GM12878 (cell line): Measurements from ENCODE around the gene MFSD11. TPM values are rescaled to one million over a fixed set of nuclear protein-coding genes. Genes with fewer than 3 reads are reported as not detected.
A peak's percentile ranks its signal among the peaks of the same experiment; 100 is the strongest.

Experiments
- BCL3 ChIP-seq: IDR thresholded peaks from 2 replicates; pipeline ENCODE4 v1.6.1; 2011; ENCODE audit warnings: borderline replicate concordance, low read depth, mild to moderate bottlenecking, moderate library complexity, low read length; ENCODE audit not compliant: insufficient read depth, poor library complexity, severe bottlenecking
- CTCF ChIP-seq, 3 experiments: IDR thresholded peaks in 2 of 3; conservative IDR thresholded peaks in 1 of 3; 2 replicates each; pipeline ENCODE4 v1.5.1; 2011; ENCODE audit warnings: low read depth in 3 of 3, low read length in 3 of 3, mild to moderate bottlenecking in 3 of 3, control low read depth in 2 of 3, moderate library complexity in 2 of 3, inconsistent platforms in 1 of 3, mixed read lengths in 1 of 3; ENCODE audit not compliant: control insufficient read depth in 2 of 3, insufficient read depth in 1 of 3; ENCODE audit errors: extremely low read depth in 1 of 3
- E4F1 ChIP-seq: fragments of 450-650 bp; IDR thresholded peaks from 2 replicates; pipeline ENCODE4 v1.6.1; 2018; ENCODE audit warnings: borderline replicate concordance, mild to moderate bottlenecking; ENCODE audit not compliant: partially characterized antibody
- EGR1 ChIP-seq, 2 experiments: IDR thresholded peaks; 1 replicate in 1 of 2; 2 replicates in 1 of 2; pipeline ENCODE4 v1.6.1; 2011 to 2012; ENCODE audit warnings: low read depth in 2 of 2, low read length in 2 of 2, borderline replicate concordance in 1 of 2, mild to moderate bottlenecking in 1 of 2, moderate library complexity in 1 of 2
- ETV6 ChIP-seq, 2 experiments: fragments of 450-650 bp in 1 of 2; IDR thresholded peaks in 1 of 2; conservative IDR thresholded peaks in 1 of 2; 2 replicates each; pipeline ENCODE4 v1.6.1; 2014; ENCODE audit warnings: antibody characterized with exemption in 1 of 2, borderline replicate concordance in 1 of 2, low read depth in 1 of 2, mild to moderate bottlenecking in 1 of 2, moderate library complexity in 1 of 2
- EZH2 ChIP-seq: IDR thresholded peaks from 2 replicates; pipeline ENCODE4 v1.6.1; 2012; ENCODE audit warnings: low read depth, mild to moderate bottlenecking, control low read depth, inconsistent platforms, low read length, borderline replicate concordance; ENCODE audit not compliant: control insufficient read depth
- IKZF2 ChIP-seq, 2 experiments: fragments of 450-650 bp; IDR thresholded peaks; 2 replicates each; pipeline ENCODE4 v1.6.1; 2017; ENCODE audit warnings: mild to moderate bottlenecking in 2 of 2, moderate library complexity in 2 of 2
- MLLT1 ChIP-seq: fragments of 450-650 bp; IDR thresholded peaks from 2 replicates; pipeline ENCODE4 v1.6.1; 2016; ENCODE audit warnings: mild to moderate bottlenecking
- MXI1 ChIP-seq: fragments of 150-350 bp; IDR thresholded peaks from 2 replicates; pipeline ENCODE4 v1.6.1; 2011; ENCODE audit warnings: low read depth, mild to moderate bottlenecking, inconsistent platforms, low read length, improper control_type of control experiment
- NFIC ChIP-seq: IDR thresholded peaks from 2 replicates; pipeline ENCODE4 v1.6.1; 2012; ENCODE audit warnings: low read depth, mild to moderate bottlenecking, inconsistent platforms, low read length, moderate library complexity
- PAX8 ChIP-seq: fragments of 450-650 bp; IDR thresholded peaks from 2 replicates; pipeline ENCODE4 v1.6.1; 2017; ENCODE audit warnings: mild to moderate bottlenecking, moderate library complexity
- RFX5 ChIP-seq: IDR thresholded peaks from 2 replicates; pipeline ENCODE4 v1.6.1; 2011; ENCODE audit warnings: low read depth, low read length, improper control_type of control experiment
- SUZ12 ChIP-seq: fragments of 200-600 bp; sonication (generic); IDR thresholded peaks from one replicate; pipeline ENCODE4 v1.6.1; 2018; ENCODE audit warnings: antibody characterized with exemption, mild to moderate bottlenecking; ENCODE audit not compliant: unreplicated experiment
- ZBED1 ChIP-seq: IDR thresholded peaks from 2 replicates; pipeline ENCODE4 v1.6.1; 2016; ENCODE audit warnings: borderline replicate concordance
- ZBTB40 ChIP-seq: fragments of 450-650 bp; IDR thresholded peaks from 2 replicates; pipeline ENCODE4 v1.6.1; 2016; ENCODE audit warnings: mild to moderate bottlenecking, moderate library complexity, borderline replicate concordance
- ZNF217 ChIP-seq: fragments of 450-650 bp; IDR thresholded peaks from 2 replicates; pipeline ENCODE4 v1.6.1; 2017; ENCODE audit warnings: antibody characterized with exemption, mild to moderate bottlenecking
- ZNF384 ChIP-seq: IDR thresholded peaks from 2 replicates; pipeline ENCODE4 v1.6.1; 2012; ENCODE audit warnings: low read depth, mild to moderate bottlenecking, low read length, improper control_type of control experiment, borderline replicate concordance
- polyA plus RNA-seq, 11 experiments: library from polyadenylated mRNA; depleted of rRNA in 4 of 11; unstranded in 6 of 11; stranded (reverse) in 5 of 11; fragments of >200 nt; fragmentation: Nextera tagmentation in 4 of 11; fragmentation: Illumina TruSeq in 1 of 11; extraction: Ambion mirVana in 4 of 11; extraction: Trizol in 1 of 11; gene quantifications; 1 replicate in 1 of 11; 2 replicates in 10 of 11; pipeline versions ENCODE4 v1.2.1 to v1.2.3, GENCODE V29; 2011 to 2016; ENCODE audit warnings: inconsistent platforms in 2 of 11, missing spikeins in 2 of 11, low read depth in 1 of 11
- total RNA-seq, 4 experiments: library from RNA; depleted of rRNA in 3 of 4; stranded (reverse); fragments of >200 nt in 3 of 4; fragmentation: Illumina TruSeq in 1 of 4; extraction: Trizol in 1 of 4; gene quantifications; 2 replicates each; pipeline versions ENCODE4 v1.2.1 to v1.2.3, GENCODE V29; 2013 to 2021

The MFSD11 gene
- total and polyA plus RNA-seq, 10 of the 15 experiments (the other 5 are each of a cell fraction or from before 2014, with no cell fraction given) = 11.0 to 19.4 (median 15.5) TPM

GRCh38 chr17:76726231-76726775 is 11.6 kb upstream of the MFSD11 start, which contains the start of gene JMJD6 (continued):
- TF ChIP-seq E4F1 (peak; percentile 12), ZBTB40 (peak; percentile 10; the same call in 1 of the 2 replicates), PAX8 (no peak), SUZ12 (no peak), MXI1 (no peak), ZBED1 (0 out of 2 replicates have a peak, but pooled peaks have one; percentile 1), ZNF217 (no peak), EGR1 (IDR thresholded peaks at IDR 0.05; ENCODE audit: borderline replicate concordance in 1 of 2, low read depth in 2 of 2, low read length in 2 of 2) (no peak), BCL3 (no peak), ZNF384 (no peak), ETV6 (conservative IDR thresholded peaks at IDR 0.05 in 1 of 2, IDR thresholded peaks at IDR 0.05 in 1 of 2; ENCODE audit: borderline replicate concordance in 1 of 2, low read depth in 1 of 2) (no peak), CTCF (IDR thresholded peaks at IDR 0.05 in 2 of 3, conservative IDR thresholded peaks at IDR 0.05 in 1 of 3; ENCODE audit: control insufficient read depth in 2 of 3, extremely low read depth in 1 of 3, insufficient read depth in 1 of 3, low read depth in 3 of 3, low read length in 3 of 3) (no peak), MLLT1 (0 out of 2 replicates have a peak, but pooled peaks have one; percentile 9), IKZF2 (IDR thresholded peaks at IDR 0.05) (peak in 1 of 2 experiments; percentile 21; a peak in 1 of 4 replicates), RFX5 (no peak), EZH2 (no peak), NFIC (no peak)
